ENCODE results near the gene PTPN20.

Gene PTPN20

DNA sequence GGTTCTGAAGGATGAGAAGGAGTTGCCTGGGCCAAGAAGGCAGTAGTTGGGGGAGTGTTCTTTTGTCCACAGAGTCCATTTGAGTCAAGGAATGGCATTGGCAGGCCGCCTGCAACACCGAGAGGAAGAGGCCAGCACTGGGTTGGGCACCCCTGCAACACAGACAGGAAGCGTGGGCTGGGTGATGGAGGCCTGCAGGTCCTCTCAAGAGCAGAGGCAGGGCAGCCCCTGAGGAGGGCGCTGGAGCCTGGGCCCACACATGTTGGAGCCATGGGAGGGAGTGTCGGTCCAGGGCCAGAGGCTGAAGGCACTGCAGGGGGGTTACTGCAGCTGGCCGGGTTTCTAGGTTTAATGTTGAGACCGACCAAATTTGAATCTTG, 137.3 kb downstream of the PTPN20 start:
- peak; percentile 31 for DNase-seq (ENCODE audit: low spot score)

DNA sequence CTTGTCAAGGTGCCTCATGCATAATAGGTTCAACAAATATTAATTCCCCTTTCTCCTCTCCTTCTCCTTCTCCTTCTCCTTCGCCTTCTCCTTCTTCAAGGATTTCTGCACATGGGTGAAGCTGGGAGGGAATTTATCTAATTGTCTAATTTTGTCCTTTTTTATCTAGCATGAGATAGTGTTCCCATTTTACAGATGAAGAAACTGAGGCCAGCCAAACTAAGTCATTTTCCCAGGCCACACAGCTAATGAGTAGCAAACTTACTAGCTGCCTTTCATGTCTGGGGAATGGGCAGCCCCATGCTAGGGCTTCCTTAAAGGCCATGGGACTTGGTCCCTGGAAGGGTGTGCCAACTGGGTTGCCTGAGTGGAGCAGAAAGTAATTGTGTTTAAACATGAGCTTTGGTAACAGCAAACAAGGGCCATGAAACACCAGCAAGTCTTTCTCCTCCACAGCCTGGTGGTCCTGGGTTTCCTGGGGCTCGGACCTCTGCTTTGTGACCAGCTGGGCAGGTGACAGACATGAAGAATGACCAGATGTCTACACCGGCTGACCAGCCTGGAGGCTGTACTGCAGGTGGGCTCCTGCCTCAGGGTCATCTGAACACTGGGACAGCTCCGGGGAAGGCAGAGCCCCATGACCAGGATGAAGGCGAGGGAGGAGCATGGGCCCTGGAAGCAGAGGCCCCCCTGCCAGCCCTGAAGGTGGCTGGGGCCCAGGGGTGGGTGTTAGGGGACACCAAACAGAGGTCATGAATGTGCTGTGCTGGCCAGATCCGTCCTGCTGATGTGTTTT, 138.0 kb downstream of the PTPN20 start:
- no peak for DNase-seq (ENCODE audit: low spot score)

DNA sequence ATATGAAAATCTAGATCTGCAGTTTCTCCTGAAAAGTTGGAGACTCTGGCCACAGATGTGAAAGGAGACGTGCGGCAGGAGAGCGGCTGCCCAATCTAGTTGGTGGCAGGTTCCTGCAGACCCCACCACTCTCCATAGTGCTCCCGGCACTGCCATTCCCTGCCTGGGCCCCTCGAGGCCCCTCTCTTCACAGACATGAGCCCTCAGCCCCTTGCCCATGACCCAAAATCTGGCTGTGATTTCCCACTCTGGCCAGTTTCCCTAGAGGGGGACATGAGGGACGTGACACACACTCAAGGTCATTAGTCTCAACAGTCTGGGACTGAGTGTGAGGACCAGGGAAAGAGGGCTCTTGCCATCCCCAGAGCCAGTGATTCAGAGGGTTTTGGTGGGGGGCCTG, 138.7 kb downstream of the PTPN20 start:
- DNase-seq (ENCODE audit: low spot score): no peak

DNA sequence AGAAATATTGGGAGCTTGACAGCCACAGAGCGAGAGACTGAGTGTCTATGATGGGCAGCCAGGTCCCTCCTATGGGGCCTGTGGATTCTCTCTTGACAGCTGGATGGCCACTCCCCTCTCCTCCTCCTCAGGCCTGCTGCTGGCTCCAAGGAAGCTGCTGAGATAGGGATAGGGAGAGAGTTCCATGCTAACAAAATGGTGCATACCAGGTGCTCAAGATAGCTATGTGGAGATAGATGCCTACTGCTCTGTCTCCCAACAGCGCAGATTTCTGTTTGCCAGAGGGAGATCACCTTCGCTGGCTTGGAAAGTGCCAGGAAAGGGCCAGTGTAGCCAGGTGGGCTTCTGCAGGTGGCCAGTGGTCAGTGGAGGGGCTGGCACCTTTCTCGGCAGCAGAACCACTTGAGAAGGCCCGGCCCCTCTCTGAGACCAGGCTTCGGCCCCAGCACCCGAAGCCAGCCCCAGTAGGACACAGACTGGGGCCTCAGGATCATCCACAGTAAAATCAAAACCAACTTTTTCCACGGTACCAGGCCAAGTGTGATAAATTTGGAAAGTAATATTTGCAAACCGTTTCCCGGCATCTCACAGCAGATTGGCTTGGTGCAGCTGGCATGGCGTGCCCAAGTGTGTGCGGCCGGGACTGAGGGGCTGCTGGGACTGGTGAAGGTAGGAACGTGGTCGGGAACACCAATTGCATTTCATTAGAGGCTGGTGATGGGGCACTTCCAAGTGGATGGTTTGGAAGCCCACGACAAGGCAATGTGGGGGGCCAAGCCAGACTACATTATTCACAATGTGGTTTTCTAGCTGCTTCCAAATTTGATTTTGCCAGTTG, 139.6 kb downstream of the PTPN20 start:
- DNase-seq (ENCODE audit: low spot score): no peak

DNA sequence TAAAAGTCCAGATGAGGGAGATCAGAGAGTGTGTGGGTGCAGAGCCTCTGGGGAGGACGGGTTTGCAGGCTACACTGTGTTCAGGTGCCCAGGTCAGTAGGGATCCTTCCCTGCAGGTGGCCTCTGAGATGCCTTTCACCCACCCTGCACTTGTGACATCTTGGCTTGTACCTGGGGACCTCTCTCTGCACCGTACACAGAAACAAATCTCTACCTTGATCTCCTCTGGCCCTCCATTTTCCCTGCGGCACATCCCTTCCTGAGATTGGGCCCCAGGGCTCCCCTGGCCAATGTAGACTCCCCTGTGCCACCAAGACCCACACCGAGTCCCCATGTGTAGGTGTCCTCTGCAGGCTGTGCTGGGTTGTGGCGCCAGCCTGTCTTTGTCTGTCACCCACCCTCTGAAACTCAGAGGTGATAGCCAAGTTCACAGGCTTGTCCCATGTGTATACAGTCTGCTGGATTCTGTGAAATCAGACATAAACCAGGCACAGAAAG, 140.6 kb downstream of the PTPN20 start:
- DNase-seq (ENCODE audit: low spot score): no peak

Measured in GM03348 (cell line).